Measurements from ENCODE around the gene CDH24. TPM values are rescaled to one million over a fixed set of nuclear protein-coding genes. Genes with fewer than 3 reads are reported as not detected.
"Not testable (repeated sequence)": the region's sequence is repeated elsewhere in the genome, so short reads cannot be mapped to it uniquely, and the experiment has no call there.

CDH24 gene
- total RNA-seq, 2 experiments from 2014 or later: 2.4 to 2.5 TPM

- ATAC-seq (peak; percentile 51), DNase-seq (peak; percentile 90)
- Mint-ChIP-seq H3K27me3 (no peaks in the 10 kb centered on the region), H3K36me3 (peaks cover 1% of the 10 kb centered on the region), H3K27ac (peak within 1 kb of the TSS; percentile 97), H3K4me1 (peaks cover 41% of the 10 kb centered on the region), H3K4me3 (peak within 1 kb of the TSS; percentile 88), H3K9me3 (ENCODE audit: low read depth) (no peaks in the 10 kb centered on the region)
- CTCF ChIA-PET: interaction anchor here (0.8 to 1.4 kb wide), 3 partner anchors 18 to 59 kb away, joined by 3 to 4 read pairs (median 3); no protein-coding TSS in a partner anchor
These were observed 47.2 kb downstream of the CDH24 start, which contains the start of gene C14orf93 for GRCh38 chr14:23009939-23010726. Gene C14orf93, minus strand, starts transcription at chr14:23010143. Its CDS starts 11,120 bp downstream, at chr14:22999023.

- Mint-ChIP-seq H3K9me3 (ENCODE audit: low read depth) (no peaks in the 10 kb centered on the region), H3K27me3 (no peaks in the 10 kb centered on the region), H3K36me3 (peaks cover 1% of the 10 kb centered on the region), H3K4me1 (peaks cover 44% of the 10 kb centered on the region), H3K4me3 (peak overlapping the region; percentile 88), H3K27ac (peak overlapping the region; percentile 94)
- DNase-seq: no peak
- no peak for ATAC-seq
- CTCF ChIA-PET: interaction anchor here (1.3 to 4.0 kb wide), 4 partner anchors 23 to 186 kb away, joined by 4 to 45 read pairs (median 14); partner anchors contain the start of genes CDH24 and PRMT5
These were observed 47.8 kb downstream of the CDH24 start for GRCh38 chr14:23009483-23009938.

- Mint-ChIP-seq H3K27me3 (no peaks in the 10 kb centered on the region), H3K9me3 (ENCODE audit: low read depth) (no peaks in the 10 kb centered on the region), H3K4me1 (peaks cover 44% of the 10 kb centered on the region), H3K27ac (peak overlapping the region; percentile 94), H3K36me3 (peaks cover 1% of the 10 kb centered on the region), H3K4me3 (peak overlapping the region; percentile 88)
- DNase-seq (no peak), ATAC-seq (no peak)
- CTCF ChIA-PET: interaction anchor here (0.8 to 4.0 kb wide), 9 partner anchors 13 to 186 kb away, joined by 3 to 57 read pairs (median 18); partner anchors contain the start of genes AJUBA, CDH24 and PRMT5
These were observed 48.5 kb downstream of the CDH24 start for GRCh38 chr14:23008831-23009230.

GRCh38 chr14:23006544-23007419 lies 50.5 kb downstream of the CDH24 start:
- Mint-ChIP-seq H3K27ac (peak overlapping the region; percentile 96), H3K36me3 (peaks cover 1% of the 10 kb centered on the region), H3K27me3 (no peaks in the 10 kb centered on the region), H3K9me3 (ENCODE audit: low read depth) (no peaks in the 10 kb centered on the region), H3K4me1 (peaks cover 44% of the 10 kb centered on the region), H3K4me3 (peak overlapping the region; percentile 93)
- CTCF ChIA-PET: interaction anchor here (0.7 to 4.0 kb wide), 23 partner anchors 9 to 1529 kb away, joined by 3 to 57 read pairs (median 7); partner anchors contain the start of genes ACIN1, AJUBA, C14orf119 and CDH24
- ATAC-seq: peak; percentile 97
- peak; percentile 98 for DNase-seq

- peaks cover 1% of the 10 kb centered on the region for H3K36me3 Mint-ChIP-seq
- no peak for ATAC-seq
- no peaks in the 10 kb centered on the region for H3K27me3 Mint-ChIP-seq
- H3K4me1 Mint-ChIP-seq: peaks cover 42% of the 10 kb centered on the region
- no peak for DNase-seq
- CTCF ChIA-PET: interaction anchor here (0.7 to 4.0 kb wide), 19 partner anchors 9 to 1528 kb away, joined by 3 to 57 read pairs (median 11); partner anchors contain the start of genes AJUBA, CDH24 and PRMT5
- H3K9me3 Mint-ChIP-seq (ENCODE audit: low read depth): no peaks in the 10 kb centered on the region
- H3K27ac Mint-ChIP-seq: peak overlapping the region; percentile 96
- H3K4me3 Mint-ChIP-seq: peak overlapping the region; percentile 93
These were observed 51.2 kb downstream of the CDH24 start for GRCh38 chr14:23006188-23006534.

GRCh38 chr14:23005451-23006187 lies 51.7 kb downstream of the CDH24 start:
- H3K27ac Mint-ChIP-seq: peak overlapping the region; percentile 96
- ATAC-seq (no peak), DNase-seq (no peak)
- CTCF ChIA-PET: interaction anchor here (0.7 to 4.0 kb wide), 14 partner anchors 10 to 299 kb away, joined by 3 to 57 read pairs (median 14); partner anchors contain the start of genes AJUBA, CDH24 and PRMT5
- H3K4me3 Mint-ChIP-seq: peak overlapping the region; percentile 93
- H3K27me3 Mint-ChIP-seq: no peaks in the 10 kb centered on the region
- H3K4me1 Mint-ChIP-seq: peaks cover 41% of the 10 kb centered on the region
- H3K36me3 Mint-ChIP-seq: peaks cover 1% of the 10 kb centered on the region
- no peaks in the 10 kb centered on the region for H3K9me3 Mint-ChIP-seq (ENCODE audit: low read depth)

- not testable (repeated sequence) for DNase-seq; H3K9me3 Mint-ChIP-seq (ENCODE audit: low read depth); H3K36me3 Mint-ChIP-seq; H3K27me3 Mint-ChIP-seq; ATAC-seq; H3K27ac Mint-ChIP-seq; H3K4me3 Mint-ChIP-seq
- CTCF ChIA-PET: interaction anchor here (1.0 to 25.7 kb wide), 3 partner anchors 11 to 56 kb away, joined by 3 to 867 read pairs (median 4); partner anchors contain the start of gene CDH24
- peaks cover 34% of the 10 kb centered on the region for H3K4me1 Mint-ChIP-seq
These were observed 53.0 kb downstream of the CDH24 start for GRCh38 chr14:23004274-23004673.

- Mint-ChIP-seq H3K4me3 (no peak overlapping the region), H3K27ac (no peak overlapping the region), H3K27me3 (no peaks in the 10 kb centered on the region), H3K36me3 (peaks cover 1% of the 10 kb centered on the region), H3K9me3 (ENCODE audit: low read depth) (no peaks in the 10 kb centered on the region), H3K4me1 (peaks cover 21% of the 10 kb centered on the region)
- CTCF ChIA-PET: interaction anchor here (0.6 to 25.7 kb wide), 4 partner anchors 9 to 57 kb away, joined by 3 to 867 read pairs (median 10); partner anchors contain the start of genes CDH24 and HAUS4
- ATAC-seq (no peak), DNase-seq (no peak)
These were observed 54.7 kb downstream of the CDH24 start for GRCh38 chr14:23002592-23002991.

GRCh38 chr14:23000860-23001259 lies 56.5 kb downstream of the CDH24 start:
- H3K27me3 Mint-ChIP-seq: no peaks in the 10 kb centered on the region
- H3K27ac Mint-ChIP-seq: no peak overlapping the region

GRCh38 chr14:22998329-22999012 lies 58.8 kb downstream of the CDH24 start:
- ATAC-seq: no peak
- CTCF ChIA-PET: interaction anchor here (0.6 to 25.7 kb wide), 4 partner anchors 14 to 1384 kb away, joined by 3 to 867 read pairs (median 63); partner anchors contain the start of genes AJUBA and CDH24
- H3K27me3 Mint-ChIP-seq: no peaks in the 10 kb centered on the region
- no peaks in the 10 kb centered on the region for H3K9me3 Mint-ChIP-seq (ENCODE audit: low read depth)
- no peak overlapping the region for H3K4me3 Mint-ChIP-seq
- H3K27ac Mint-ChIP-seq: no peak overlapping the region
- H3K36me3 Mint-ChIP-seq: no peaks in the 10 kb centered on the region
- no peaks in the 10 kb centered on the region for H3K4me1 Mint-ChIP-seq
- DNase-seq: no peak

More at GRCh38 chr14:23000860-23001259, 56.5 kb downstream of the CDH24 start:
- Mint-ChIP-seq H3K9me3 (ENCODE audit: low read depth) (no peaks in the 10 kb centered on the region), H3K36me3 (peaks cover 1% of the 10 kb centered on the region), H3K4me3 (no peak overlapping the region), H3K4me1 (peaks cover 7% of the 10 kb centered on the region)
- no peak for ATAC-seq
- no peak for DNase-seq
- CTCF ChIA-PET: interaction anchor here (1.5 to 25.7 kb wide), 3 partner anchors 14 to 59 kb away, joined by 4 to 867 read pairs (median 14); partner anchors contain the start of gene CDH24

GRCh38 chr14:22997676-22998323 lies 59.5 kb downstream of the CDH24 start:
- CTCF ChIA-PET: interaction anchor here (0.6 to 25.7 kb wide), 5 partner anchors 9 to 1383 kb away, joined by 3 to 867 read pairs (median 57); partner anchors contain the start of genes AJUBA and CDH24
- ATAC-seq: no peak
- no peaks in the 10 kb centered on the region for H3K27me3 Mint-ChIP-seq
- no peaks in the 10 kb centered on the region for H3K4me1 Mint-ChIP-seq
- no peak overlapping the region for H3K4me3 Mint-ChIP-seq
- H3K36me3 Mint-ChIP-seq: peaks cover 3% of the 10 kb centered on the region
- no peak overlapping the region for H3K27ac Mint-ChIP-seq
- DNase-seq: no peak
- no peaks in the 10 kb centered on the region for H3K9me3 Mint-ChIP-seq (ENCODE audit: low read depth)

Data from activated CD8-positive, alpha-beta memory T cell treated with anti-CD3 and anti-CD28 coated beads, Interleukin-2, amount 10 ng/mL, durations not matched to agents 7 days and 5 days (primary cell).